ENCODE results near the gene HS6ST1.

The HS6ST1 gene

GRCh38 chr2:128317181-128317898 lies 1.3 kb downstream of the HS6ST1 start:
- peak overlapping the region; percentile 88 for H3K4me2 ChIP-seq (ENCODE audit: insufficient read depth, low read length)
- peaks cover 62% of the 10 kb centered on the region for H3K79me2 ChIP-seq (ENCODE audit: insufficient read depth, low read length)
- peaks cover 56% of the 10 kb centered on the region for H4K20me1 ChIP-seq (ENCODE audit: insufficient read depth, low read length)

GRCh38 chr2:128316777-128317180 lies 1.9 kb downstream of the HS6ST1 start:
- Histone ChIP-seq H3K36me3 (ENCODE audit: insufficient read depth, low read length) (peaks cover 57% of the 10 kb centered on the region), H3K27ac (ENCODE audit: low read length) (peak overlapping the region; percentile 59), H2AFZ (ENCODE audit: low read depth, low read length) (no peak overlapping the region), H3K4me1 (ENCODE audit: insufficient read depth, low read length) (peaks cover 85% of the 10 kb centered on the region), H3K4me3 (ENCODE audit: low read depth in 1 of 2, low read length in 2 of 2) (peak overlapping the region; percentile 98 to 99), H3K9ac (ENCODE audit: low read depth, low read length) (peak overlapping the region; percentile 88), H4K20me1 (ENCODE audit: insufficient read depth, low read length) (peaks cover 61% of the 10 kb centered on the region), H3K4me2 (ENCODE audit: insufficient read depth, low read length) (peak overlapping the region; percentile 88), H3K79me2 (ENCODE audit: insufficient read depth, low read length) (peaks cover 68% of the 10 kb centered on the region), H3K9me3 (ENCODE audit: insufficient read depth, low read length, severe bottlenecking) (no peaks in the 10 kb centered on the region), H3K27me3 (ENCODE audit: insufficient read depth, low read length, poor library complexity) (no peaks in the 10 kb centered on the region)
- DNase-seq (no peak), ATAC-seq (ENCODE audit: insufficient read depth, low read depth) (no peak)
- TF ChIP-seq CTCF (IDR thresholded peaks at IDR 0.05; ENCODE audit: borderline replicate concordance, extremely low read depth, low read length, poor library complexity, severe bottlenecking) (no peak), EZH2 (IDR thresholded peaks at IDR 0.05; ENCODE audit: borderline replicate concordance, low read depth, low read length, severe bottlenecking) (no peak)

More at GRCh38 chr2:128317181-128317898, 1.3 kb downstream of the HS6ST1 start:
- peak overlapping the region; percentile 59 for H3K27ac ChIP-seq (ENCODE audit: low read length)
- no peaks in the 10 kb centered on the region for H3K9me3 ChIP-seq (ENCODE audit: insufficient read depth, low read length, severe bottlenecking)
- DNase-seq (peak; percentile 49), ATAC-seq (ENCODE audit: insufficient read depth, low read depth) (peak; percentile 8)
- H2AFZ ChIP-seq (ENCODE audit: low read depth, low read length) = no peak overlapping the region
- H3K36me3 ChIP-seq (ENCODE audit: insufficient read depth, low read length) = peaks cover 52% of the 10 kb centered on the region
- peak overlapping the region; percentile 88 for H3K9ac ChIP-seq (ENCODE audit: low read depth, low read length)
- H3K27me3 ChIP-seq (ENCODE audit: insufficient read depth, low read length, poor library complexity) = no peaks in the 10 kb centered on the region
- H3K4me1 ChIP-seq (ENCODE audit: insufficient read depth, low read length) = peaks cover 85% of the 10 kb centered on the region
- H3K4me3 ChIP-seq (ENCODE audit: low read depth in 1 of 2, low read length in 2 of 2) = peak overlapping the region; percentile 98 to 99
- TF ChIP-seq CTCF (IDR thresholded peaks at IDR 0.05; ENCODE audit: borderline replicate concordance, extremely low read depth, low read length, poor library complexity, severe bottlenecking) (no peak), EZH2 (IDR thresholded peaks at IDR 0.05; ENCODE audit: borderline replicate concordance, low read depth, low read length, severe bottlenecking) (no peak)

- Histone ChIP-seq H2AFZ (ENCODE audit: low read depth, low read length) (no peak overlapping the region), H4K20me1 (ENCODE audit: insufficient read depth, low read length) (peaks cover 68% of the 10 kb centered on the region), H3K36me3 (ENCODE audit: insufficient read depth, low read length) (peaks cover 64% of the 10 kb centered on the region), H3K27ac (ENCODE audit: low read length) (peak overlapping the region; percentile 59), H3K9ac (ENCODE audit: low read depth, low read length) (peak overlapping the region; percentile 88), H3K9me3 (ENCODE audit: insufficient read depth, low read length, severe bottlenecking) (no peaks in the 10 kb centered on the region), H3K27me3 (ENCODE audit: insufficient read depth, low read length, poor library complexity) (no peaks in the 10 kb centered on the region), H3K4me1 (ENCODE audit: insufficient read depth, low read length) (peaks cover 85% of the 10 kb centered on the region), H3K79me2 (ENCODE audit: insufficient read depth, low read length) (peaks cover 75% of the 10 kb centered on the region), H3K4me2 (ENCODE audit: insufficient read depth, low read length) (peak overlapping the region; percentile 88), H3K4me3 (ENCODE audit: low read depth in 1 of 2, low read length in 2 of 2) (peak overlapping the region; percentile 98 to 99; a peak in 3 of 4 replicates)
- TF ChIP-seq CTCF (IDR thresholded peaks at IDR 0.05; ENCODE audit: borderline replicate concordance, extremely low read depth, low read length, poor library complexity, severe bottlenecking) = no peak
- no peak for TF ChIP-seq EZH2 (IDR thresholded peaks at IDR 0.05; ENCODE audit: borderline replicate concordance, low read depth, low read length, severe bottlenecking)
- peak; percentile 72 for DNase-seq
- ATAC-seq (ENCODE audit: insufficient read depth, low read depth) = peak; percentile 67
Measured at GRCh38 chr2:128315829-128316776, 2.6 kb downstream of the HS6ST1 start.
